GM06990 (cell line): Measurements from ENCODE around the gene LDHAL6A.

ENCODE experiments used
- DNase-seq: peaks from one replicate; pipeline ENCODE4 v3.0.0-alpha.2; 2011; ENCODE audit not compliant: insufficient read length; ENCODE audit errors: extremely low read depth
- H3K27me3 ChIP-seq: replicated peaks from 2 replicates; pipeline ENCODE4 v1.6.0; 2011; ENCODE audit warnings: low read length; ENCODE audit not compliant: control insufficient read depth, insufficient read depth
- H3K36me3 ChIP-seq: 2 replicates; pipeline ENCODE4 v1.5.1; 2011; ENCODE audit warnings: low read length; ENCODE audit not compliant: control insufficient read depth, insufficient read depth
- H3K4me3 ChIP-seq: replicated peaks from 2 replicates; pipeline ENCODE4 v1.5.1; 2011; ENCODE audit warnings: low read depth, mild to moderate bottlenecking, control low read depth, low read length
- CTCF ChIP-seq: IDR thresholded peaks from 2 replicates; pipeline ENCODE4 v1.5.1; 2011; ENCODE audit warnings: low read length, control low read depth, mild to moderate bottlenecking, inconsistent platforms; ENCODE audit not compliant: insufficient read depth, poor library complexity, severe bottlenecking

Gene LDHAL6A

DNA sequence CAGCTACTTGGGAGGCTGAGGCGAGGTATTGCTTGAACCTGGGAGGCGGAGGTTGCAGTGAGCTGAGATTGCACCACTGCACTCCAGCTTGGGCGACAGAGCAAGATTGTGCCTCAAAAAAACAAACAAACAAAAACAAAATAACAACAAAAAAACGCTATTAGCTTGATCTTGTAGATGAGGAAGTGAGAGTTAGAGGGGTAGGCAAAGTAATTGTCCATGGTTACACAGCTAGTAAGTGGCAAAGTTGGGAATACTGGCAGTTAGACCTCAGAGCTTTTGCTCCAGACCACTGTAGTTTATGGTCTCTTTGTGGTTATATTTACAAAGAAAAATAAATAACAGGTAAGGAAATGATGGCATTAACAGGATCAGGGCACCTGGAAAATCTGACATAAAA, 28.4 kb upstream of the LDHAL6A start:
- H3K27me3 ChIP-seq, result no peaks in the 10 kb centered on the region
- no peaks in the 10 kb centered on the region for H3K36me3 ChIP-seq
- no peak overlapping the region for H3K4me3 ChIP-seq
- TF ChIP-seq CTCF, result no peak
- no peak for DNase-seq

DNA sequence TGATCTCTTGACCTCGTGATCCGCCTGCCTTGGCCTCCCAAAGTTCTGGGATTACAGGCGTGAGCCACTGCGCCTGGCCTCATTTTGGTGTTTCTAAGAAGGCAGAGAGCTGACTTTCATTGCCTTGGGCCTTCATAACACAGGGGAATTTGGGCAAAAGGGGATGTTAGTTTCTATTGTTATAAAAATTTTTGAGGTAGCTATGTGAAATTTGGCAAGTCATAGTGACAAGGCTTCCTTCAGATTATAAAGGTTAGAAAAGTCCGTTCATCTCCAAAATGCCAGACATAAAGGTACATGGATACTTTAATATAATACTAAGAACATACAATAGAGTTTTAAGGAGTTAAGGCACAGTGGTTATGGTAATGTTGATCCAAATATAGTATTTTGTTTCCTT, 26.3 kb upstream of the LDHAL6A start:
- no peak for DNase-seq
- no peaks in the 10 kb centered on the region for H3K36me3 ChIP-seq
- H3K4me3 ChIP-seq, result no peak overlapping the region
- H3K27me3 ChIP-seq, result no peaks in the 10 kb centered on the region
- TF ChIP-seq CTCF, result no peak

- Histone ChIP-seq H3K36me3 (no peaks in the 10 kb centered on the region), H3K27me3 (no peaks in the 10 kb centered on the region), H3K4me3 (no peak overlapping the region)
- no peak for DNase-seq
- no peak for TF ChIP-seq CTCF
These were observed 17.0 kb upstream of the LDHAL6A start for GRCh38 chr11:18438691-18439090.

GRCh38 chr11:18449251-18449650, 6.4 kb upstream of the LDHAL6A start:
- no peaks in the 10 kb centered on the region for H3K36me3 ChIP-seq
- no peak for TF ChIP-seq CTCF
- H3K4me3 ChIP-seq, result no peak overlapping the region
- DNase-seq, result no peak
- no peaks in the 10 kb centered on the region for H3K27me3 ChIP-seq

GRCh38 chr11:18452927-18453326, 2.7 kb upstream of the LDHAL6A start:
- no peak overlapping the region for H3K4me3 ChIP-seq
- H3K27me3 ChIP-seq, result no peaks in the 10 kb centered on the region
- DNase-seq, result no peak
- TF ChIP-seq CTCF, result no peak
- H3K36me3 ChIP-seq, result no peaks in the 10 kb centered on the region

GRCh38 chr11:18457450-18457849, 1.8 kb downstream of the LDHAL6A start:
- Histone ChIP-seq H3K36me3 (no peaks in the 10 kb centered on the region), H3K4me3 (no peak overlapping the region), H3K27me3 (no peaks in the 10 kb centered on the region)
- TF ChIP-seq CTCF, result no peak
- DNase-seq, result no peak
